DOHH2 (cell line): ENCODE data around the gene ZRANB3.

Experiments
- EZH2phosphoT487 ChIP-seq: fragments of 200-600 bp; sonication (generic); IDR thresholded peaks from 2 replicates; pipeline ENCODE4 v1.6.1; 2017; ENCODE audit warnings: borderline replicate concordance, mild to moderate bottlenecking, antibody characterized with exemption, low read length, moderate library complexity, mixed read lengths
- TF ChIP-seq, protein P1 (sequence below): fragments of 200-600 bp; sonication (generic); IDR thresholded peaks from one replicate; pipeline ENCODE4 v1.5.1; 2014; ENCODE audit warnings: antibody characterized with exemption, mild to moderate bottlenecking, low read depth, low read length; ENCODE audit not compliant: poor library complexity, severe bottlenecking

DNA sequence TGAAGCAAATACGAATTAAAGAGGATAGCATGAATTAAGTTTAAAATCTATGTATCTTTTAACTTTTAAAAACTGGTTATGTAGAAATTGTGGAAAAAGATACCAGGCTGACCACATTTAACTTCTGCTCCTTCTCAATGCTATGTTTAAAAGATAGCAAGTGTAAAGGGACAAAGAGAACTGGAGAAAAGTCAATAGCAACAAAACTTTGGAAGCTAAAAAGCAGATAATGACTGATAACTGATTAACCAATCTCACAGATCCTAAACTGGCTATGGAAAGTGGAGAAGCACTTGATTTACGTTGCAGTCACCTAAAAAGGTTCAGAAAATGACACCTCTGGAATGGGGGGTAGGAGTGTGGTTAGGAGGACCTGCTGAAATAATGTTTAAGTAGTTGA lies 254.5 kb downstream of the ZRANB3 start:
- TF ChIP-seq, protein P1, sequence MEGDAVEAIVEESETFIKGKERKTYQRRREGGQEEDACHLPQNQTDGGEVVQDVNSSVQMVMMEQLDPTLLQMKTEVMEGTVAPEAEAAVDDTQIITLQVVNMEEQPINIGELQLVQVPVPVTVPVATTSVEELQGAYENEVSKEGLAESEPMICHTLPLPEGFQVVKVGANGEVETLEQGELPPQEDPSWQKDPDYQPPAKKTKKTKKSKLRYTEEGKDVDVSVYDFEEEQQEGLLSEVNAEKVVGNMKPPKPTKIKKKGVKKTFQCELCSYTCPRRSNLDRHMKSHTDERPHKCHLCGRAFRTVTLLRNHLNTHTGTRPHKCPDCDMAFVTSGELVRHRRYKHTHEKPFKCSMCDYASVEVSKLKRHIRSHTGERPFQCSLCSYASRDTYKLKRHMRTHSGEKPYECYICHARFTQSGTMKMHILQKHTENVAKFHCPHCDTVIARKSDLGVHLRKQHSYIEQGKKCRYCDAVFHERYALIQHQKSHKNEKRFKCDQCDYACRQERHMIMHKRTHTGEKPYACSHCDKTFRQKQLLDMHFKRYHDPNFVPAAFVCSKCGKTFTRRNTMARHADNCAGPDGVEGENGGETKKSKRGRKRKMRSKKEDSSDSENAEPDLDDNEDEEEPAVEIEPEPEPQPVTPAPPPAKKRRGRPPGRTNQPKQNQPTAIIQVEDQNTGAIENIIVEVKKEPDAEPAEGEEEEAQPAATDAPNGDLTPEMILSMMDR = no peak
- no peak for TF ChIP-seq EZH2phosphoT487
